Activated T-helper 1 cell treated with anti-CD3 and anti-CD28 coated beads, Interleukin-12 subunit alpha, Interleukin-12 subunit beta, Interleukin-2, Interleukin-4 antibody, amounts not matched to agents 30 ng/mL and 10 ng/mL and 1 ng/mL, durations not matched to agents 14 hours and 24 hours and 36 hours (primary cell): ENCODE data around the gene CNOT3. TPM values are rescaled to one million over a fixed set of nuclear protein-coding genes. Genes with fewer than 3 reads are reported as not detected.

Experiments used
- DNase-seq: peaks from one replicate; pipeline ENCODE4 v3.0.0; 2021; ENCODE audit warnings: low spot score
- H3K27ac Mint-ChIP-seq: one replicate; pipeline ENCODE4 v1.8.0; 2021; ENCODE audit warnings: mild to moderate bottlenecking, mixed read lengths
- H3K27me3 Mint-ChIP-seq: one replicate; pipeline ENCODE4 v1.8.0; 2022; ENCODE audit warnings: mild to moderate bottlenecking, moderate library complexity, mixed read lengths; ENCODE audit not compliant: insufficient read depth
- H3K36me3 Mint-ChIP-seq: one replicate; pipeline ENCODE4 v1.8.0; 2021; ENCODE audit warnings: low read depth, mixed read lengths
- H3K4me1 Mint-ChIP-seq: one replicate; pipeline ENCODE4 v1.8.0; 2021; ENCODE audit warnings: low read depth, mixed read lengths
- H3K4me3 Mint-ChIP-seq: one replicate; pipeline ENCODE4 v1.8.0; 2021; ENCODE audit warnings: mild to moderate bottlenecking, moderate library complexity, mixed read lengths
- H3K9me3 Mint-ChIP-seq: one replicate; pipeline ENCODE4 v1.8.0; 2021; ENCODE audit warnings: mixed read lengths
- intact Hi-C: fragments of 100-400 bp; cut with micrococcal nuclease; formaldehyde crosslinking; loops from one replicate; pipeline ENCODE4 v1.15.1; 2024
- total RNA-seq: library from RNA; stranded (reverse); gene quantifications from 2 replicates; pipeline ENCODE4 v1.2.3, GENCODE V29; 2022

The CNOT3 gene
- total RNA-seq, 1 donor from 2014 or later, result 73.2 TPM

DNA sequence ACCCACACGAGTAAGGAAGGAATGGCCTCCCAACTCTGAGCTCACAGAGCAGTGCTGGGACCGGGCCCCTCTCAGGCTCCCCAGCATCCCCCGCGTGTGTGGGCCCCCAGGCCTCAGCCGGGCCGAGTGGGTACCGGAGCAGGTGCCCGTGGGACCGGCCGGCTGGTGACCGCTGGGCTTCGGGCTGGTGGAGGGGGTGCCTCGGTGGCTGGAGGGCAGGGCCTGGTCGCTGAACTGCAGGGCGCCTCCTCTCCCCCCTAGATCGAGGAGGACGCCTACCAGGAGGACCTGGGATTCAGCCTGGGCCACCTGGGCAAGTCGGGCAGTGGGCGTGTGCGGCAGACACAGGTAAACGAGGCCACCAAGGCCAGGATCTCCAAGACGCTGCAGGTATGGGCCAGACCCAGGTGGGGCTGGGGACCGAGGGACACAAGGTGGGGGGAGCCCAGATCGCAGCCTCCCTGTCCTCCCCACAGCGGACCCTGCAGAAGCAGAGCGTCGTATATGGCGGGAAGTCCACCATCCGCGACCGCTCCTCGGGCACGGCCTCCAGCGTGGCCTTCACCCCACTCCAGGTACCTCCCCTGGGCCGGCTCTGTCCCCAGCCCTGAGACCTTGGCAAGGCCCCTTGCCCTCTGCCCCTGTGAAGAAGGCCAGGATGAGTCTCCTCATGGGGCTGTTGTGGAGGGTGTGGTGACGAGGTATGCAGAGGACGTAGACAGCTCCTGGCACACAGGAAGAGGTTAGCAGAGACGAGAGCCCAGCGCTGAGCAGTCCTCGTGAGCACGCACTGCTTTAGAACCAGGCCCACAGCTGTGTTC is 8.6 kb upstream of the CNOT3 start:
- DNase-seq, result no peak
- no peaks in the 10 kb centered on the region for H3K9me3 Mint-ChIP-seq
- peaks cover 9% of the 10 kb centered on the region for H3K36me3 Mint-ChIP-seq
- intact Hi-C loops, result no loop called here
- H3K27me3 Mint-ChIP-seq, result no peaks in the 10 kb centered on the region
- H3K4me3 Mint-ChIP-seq, result no peak overlapping the region
- no peaks in the 10 kb centered on the region for H3K4me1 Mint-ChIP-seq
- H3K27ac Mint-ChIP-seq, result no peak overlapping the region

DNA sequence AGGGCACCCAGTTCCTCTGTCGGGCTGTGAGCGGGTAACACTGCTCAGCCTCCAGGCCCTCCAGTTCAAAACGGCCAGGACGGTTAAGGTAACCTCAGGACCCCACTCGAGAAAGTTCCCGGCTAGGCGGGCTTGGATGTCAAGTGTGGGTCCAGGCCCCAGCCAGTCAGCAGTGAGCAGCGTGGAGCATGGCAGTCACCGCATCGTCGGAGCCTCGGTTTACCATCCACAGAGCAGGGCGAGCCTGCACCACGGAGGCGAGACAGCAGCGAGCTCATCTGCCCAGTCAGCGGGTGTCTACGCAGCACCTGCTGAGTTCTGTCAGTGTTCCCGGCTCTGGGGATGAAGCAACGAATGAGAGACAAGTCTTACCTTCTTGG is 8.0 kb upstream of the CNOT3 start:
- Mint-ChIP-seq H3K4me3 (no peak overlapping the region), H3K9me3 (no peaks in the 10 kb centered on the region)

DNA sequence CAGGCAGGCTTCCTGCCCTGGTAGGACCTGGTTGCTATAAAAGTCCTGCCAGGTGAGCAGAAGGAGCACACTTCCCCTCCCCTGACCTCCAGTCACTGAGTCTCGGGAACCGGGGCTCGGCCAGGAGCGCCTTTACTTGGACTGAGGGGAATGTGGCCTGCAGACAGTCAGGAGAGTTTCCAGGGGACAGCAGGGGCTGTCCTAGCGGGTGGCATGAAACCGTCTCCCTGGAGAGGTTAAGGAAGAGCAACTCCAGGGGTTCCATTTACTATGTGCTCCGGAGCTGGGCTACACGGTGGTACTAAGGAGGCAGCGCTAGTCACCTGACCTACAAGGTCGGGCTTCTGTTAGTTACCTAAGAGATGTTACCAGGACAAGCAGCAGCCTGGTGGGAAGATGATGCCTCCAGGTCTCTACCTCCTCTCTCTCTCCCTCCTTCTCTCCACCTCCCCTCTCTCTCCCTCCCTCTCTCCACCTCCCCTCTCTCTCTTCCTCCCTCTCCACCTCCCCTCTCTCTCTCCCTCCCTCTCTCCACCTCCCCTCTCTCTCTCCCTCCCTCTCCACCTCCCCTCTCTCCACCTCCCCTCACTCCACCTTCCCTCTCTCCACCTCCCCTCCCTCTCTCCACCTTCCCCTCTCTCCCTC is 4.1 kb upstream of the CNOT3 start:
- intact Hi-C loops, result loop anchor here (10.0 kb wide), 1 partner anchor 1521 kb away; the partner anchor contains the start of gene U2AF2
- Mint-ChIP-seq H3K27ac (no peak overlapping the region), H3K4me1 (peaks cover 13% of the 10 kb centered on the region), H3K9me3 (no peaks in the 10 kb centered on the region), H3K27me3 (no peaks in the 10 kb centered on the region), H3K4me3 (no peak overlapping the region), H3K36me3 (no peaks in the 10 kb centered on the region)
- DNase-seq, result no peak

More for the DNA sequence above, 8.0 kb upstream of the CNOT3 start:
- no peaks in the 10 kb centered on the region for H3K27me3 Mint-ChIP-seq
- no peaks in the 10 kb centered on the region for H3K4me1 Mint-ChIP-seq
- DNase-seq, result no peak
- H3K27ac Mint-ChIP-seq, result no peak overlapping the region
- peaks cover 9% of the 10 kb centered on the region for H3K36me3 Mint-ChIP-seq
- intact Hi-C loops, result no loop called here

DNA sequence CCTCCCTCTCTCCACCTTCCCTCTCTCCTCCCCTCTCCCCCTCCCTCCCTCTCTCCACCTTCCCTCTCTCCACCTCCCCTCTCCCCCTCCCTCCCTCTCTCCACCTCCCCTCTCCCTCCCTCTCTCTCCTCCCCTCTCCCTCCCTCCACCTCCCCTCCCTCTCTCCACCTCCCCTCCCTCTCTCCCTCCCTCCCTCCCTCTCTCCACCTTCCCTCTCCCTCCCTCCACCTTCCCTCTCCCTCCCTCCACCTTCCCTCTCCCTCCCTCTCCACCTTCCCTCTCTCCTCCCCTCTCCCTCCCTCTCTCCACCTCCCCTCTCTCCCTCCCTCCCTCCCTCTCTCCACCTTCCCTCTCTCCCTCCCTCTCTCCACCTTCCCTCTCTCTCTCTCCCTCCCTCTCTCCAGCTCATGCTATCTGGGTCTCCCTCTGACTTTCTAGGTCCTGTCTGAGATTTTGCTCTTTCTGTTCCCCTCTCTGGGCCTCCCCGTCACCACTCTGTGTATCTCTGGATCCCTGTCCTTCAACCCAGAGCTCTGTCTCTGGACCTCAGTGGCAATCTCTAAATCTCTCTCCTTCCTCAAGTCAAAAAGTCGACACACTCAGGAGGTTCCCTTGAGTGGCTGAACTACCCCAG is 3.5 kb upstream of the CNOT3 start:
- intact Hi-C loops, result loop anchor here (10.0 kb wide), 1 partner anchor 1521 kb away; the partner anchor contains the start of gene U2AF2
- Mint-ChIP-seq H3K36me3 (peaks cover 1% of the 10 kb centered on the region), H3K4me3 (no peak overlapping the region), H3K9me3 (no peaks in the 10 kb centered on the region), H3K27ac (no peak overlapping the region), H3K4me1 (peaks cover 19% of the 10 kb centered on the region), H3K27me3 (no peaks in the 10 kb centered on the region)
- no peak for DNase-seq

DNA sequence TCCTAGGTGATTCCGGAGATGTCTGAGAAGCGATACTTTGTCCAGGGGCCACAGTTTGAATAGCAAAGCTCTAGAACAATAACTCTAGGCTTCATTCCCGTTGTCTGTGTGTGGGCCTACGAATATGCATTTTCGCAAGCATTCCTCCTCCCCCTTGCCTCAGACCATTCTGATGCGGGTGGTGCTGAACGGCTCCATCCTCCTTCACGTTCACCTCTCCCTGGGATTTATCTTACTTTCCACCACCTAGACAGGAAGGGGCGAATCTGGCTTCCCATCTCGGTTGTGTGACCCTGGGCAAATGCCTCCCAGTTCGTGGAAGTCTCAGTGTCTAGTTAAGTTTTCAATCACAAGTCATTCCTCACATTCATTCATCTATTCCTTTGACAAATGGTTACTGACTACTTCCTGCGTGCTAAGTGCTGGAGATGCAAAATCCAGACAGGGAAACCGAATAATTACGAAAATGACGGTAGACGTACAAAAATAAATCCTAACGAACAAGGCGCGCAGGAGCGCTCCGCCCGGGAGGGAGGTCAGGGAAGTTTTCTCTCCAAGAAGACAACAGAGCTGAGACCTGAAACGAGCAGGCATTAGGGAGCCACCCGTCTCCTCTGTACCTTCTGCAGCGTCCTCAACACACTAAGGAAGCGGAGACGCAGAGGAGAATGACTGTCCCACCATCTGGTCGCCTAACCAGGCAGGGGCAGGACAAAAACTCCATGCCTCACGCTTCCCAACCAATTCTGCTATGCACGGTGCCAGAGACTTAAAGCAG is 1.3 kb upstream of the CNOT3 start:
- no peaks in the 10 kb centered on the region for H3K27me3 Mint-ChIP-seq
- peaks cover 6% of the 10 kb centered on the region for H3K36me3 Mint-ChIP-seq
- H3K4me3 Mint-ChIP-seq, result peak overlapping the region; percentile 88
- no peak for DNase-seq
- peak overlapping the region; percentile 78 for H3K27ac Mint-ChIP-seq
- H3K9me3 Mint-ChIP-seq, result no peaks in the 10 kb centered on the region
- intact Hi-C loops, result loop anchor here (2.0 to 10.0 kb wide), 3 partner anchors 705 to 1519 kb away; partner anchors contain the start of genes U2AF2 and ZNF761
- peaks cover 33% of the 10 kb centered on the region for H3K4me1 Mint-ChIP-seq

DNA sequence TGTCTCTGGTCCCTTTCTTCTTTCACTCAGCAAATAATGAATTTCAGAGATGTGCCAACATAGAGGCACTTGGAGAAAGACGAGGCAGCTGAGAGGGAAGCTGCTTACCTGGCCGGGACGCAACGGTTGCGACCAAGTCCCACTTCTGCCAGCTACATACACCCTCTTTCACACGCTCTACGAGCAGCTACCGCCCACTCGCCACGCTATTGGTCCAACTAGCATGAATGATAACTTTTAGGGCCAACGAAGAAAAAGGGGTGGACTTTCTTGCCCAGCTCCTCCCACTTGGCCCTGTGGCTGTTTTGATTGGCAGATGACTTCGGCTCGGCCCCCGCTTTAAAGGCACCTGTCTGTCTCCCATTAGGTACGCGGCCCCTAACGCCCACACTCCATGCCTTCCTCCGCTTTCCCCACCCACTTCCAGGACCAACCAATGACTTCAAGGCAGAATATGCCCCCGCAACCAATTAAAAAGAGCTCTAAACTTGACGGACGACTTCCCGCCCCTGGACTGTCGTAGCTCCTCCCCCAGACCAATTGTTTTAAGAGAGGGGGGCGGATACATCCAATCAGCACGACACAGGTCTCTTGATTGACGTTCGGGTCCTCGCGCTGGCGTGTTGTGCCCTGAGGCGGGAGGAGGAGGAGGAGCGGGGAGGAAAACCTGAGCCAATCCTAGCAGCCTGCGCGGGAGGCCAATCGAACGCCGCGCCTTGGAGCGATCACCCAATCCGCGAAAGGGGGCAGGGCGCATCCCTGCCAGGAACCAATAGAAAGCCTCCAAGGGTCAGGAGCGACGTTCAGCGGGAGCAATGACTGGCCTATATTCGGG is 481 bp upstream of the CNOT3 start:
- H3K9me3 Mint-ChIP-seq, result no peaks in the 10 kb centered on the region
- intact Hi-C loops, result loop anchor here (1.0 to 10.0 kb wide), 12 partner anchors 22 to 1518 kb away; partner anchors contain the start of genes LENG1, LENG8, LENG9 and MYADM
- H3K36me3 Mint-ChIP-seq, result peaks cover 10% of the 10 kb centered on the region
- H3K4me1 Mint-ChIP-seq, result peaks cover 40% of the 10 kb centered on the region
- H3K27me3 Mint-ChIP-seq, result no peaks in the 10 kb centered on the region
- DNase-seq, result peak; percentile 99
- H3K4me3 Mint-ChIP-seq, result peak overlapping the region; percentile 88
- H3K27ac Mint-ChIP-seq, result peak overlapping the region; percentile 78

DNA sequence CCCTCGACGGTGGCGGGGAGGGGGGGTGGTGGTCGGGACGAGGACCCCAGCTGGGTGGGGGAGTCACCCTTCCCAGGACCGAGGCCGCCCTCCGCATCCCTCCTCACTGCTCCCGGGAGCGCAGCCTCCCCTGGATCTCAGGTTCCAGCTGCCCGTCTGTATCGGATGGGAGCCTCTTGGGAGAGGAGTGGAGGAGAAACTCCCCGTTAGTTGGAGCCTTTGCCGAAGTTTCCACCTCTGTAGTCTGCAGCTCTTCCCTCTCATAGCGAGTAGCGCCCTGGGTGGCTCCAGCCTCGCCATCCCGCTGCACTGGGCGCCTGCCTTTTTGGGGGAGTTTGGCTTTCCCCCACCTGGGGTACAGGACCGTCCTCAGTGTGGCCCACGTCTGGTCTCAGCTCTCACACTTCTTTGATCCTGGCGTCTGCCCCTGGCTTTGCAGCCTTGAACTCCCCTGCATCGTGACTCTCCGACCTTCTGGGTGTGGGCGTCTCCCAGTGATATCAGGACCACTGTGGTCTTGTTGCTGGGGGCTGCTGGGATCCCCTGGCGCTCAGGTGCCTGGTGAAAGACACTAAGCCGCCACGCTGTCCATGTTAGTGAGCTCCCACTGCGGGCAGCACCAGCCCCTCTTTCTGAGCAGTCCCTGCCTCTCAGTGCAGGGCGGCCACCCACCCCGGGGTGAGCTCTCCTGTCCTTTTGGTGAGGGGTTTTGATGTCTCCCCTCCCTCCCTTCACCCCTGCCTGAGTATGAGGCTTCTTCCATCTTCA is 1.1 kb downstream of the CNOT3 start:
- peaks cover 42% of the 10 kb centered on the region for H3K4me1 Mint-ChIP-seq
- intact Hi-C loops, result loop anchor here (10.0 kb wide), 1 partner anchor 1516 kb away; the partner anchor contains the start of gene U2AF2
- H3K4me3 Mint-ChIP-seq, result peak overlapping the region; percentile 93
- H3K36me3 Mint-ChIP-seq, result peaks cover 20% of the 10 kb centered on the region
- no peak for DNase-seq
- H3K27ac Mint-ChIP-seq, result peak overlapping the region; percentile 92
- H3K9me3 Mint-ChIP-seq, result no peaks in the 10 kb centered on the region
- no peaks in the 10 kb centered on the region for H3K27me3 Mint-ChIP-seq

DNA sequence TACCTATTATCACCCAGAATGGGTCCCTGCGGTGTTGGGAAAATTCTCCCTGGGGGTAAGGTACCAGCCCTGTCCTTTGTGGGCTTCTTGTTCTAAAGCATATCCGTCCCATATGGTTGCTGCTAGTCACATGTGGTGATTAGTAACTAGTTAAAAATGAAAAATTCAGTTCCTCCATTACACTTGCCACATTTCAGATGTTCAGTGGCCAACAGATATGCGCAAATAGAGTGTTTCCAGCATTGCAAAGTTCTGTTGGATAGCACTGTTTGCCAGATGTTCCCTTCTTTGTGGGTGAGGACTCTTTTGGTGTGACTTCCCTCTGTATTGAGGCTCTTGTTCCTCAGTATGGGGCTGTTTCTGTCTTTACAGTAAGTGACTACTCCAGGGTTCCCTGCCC is 3.8 kb downstream of the CNOT3 start:
- no peak for DNase-seq
- intact Hi-C loops, result no loop called here
- Mint-ChIP-seq H3K4me3 (no peak overlapping the region), H3K9me3 (no peaks in the 10 kb centered on the region), H3K36me3 (peaks cover 36% of the 10 kb centered on the region), H3K4me1 (peaks cover 35% of the 10 kb centered on the region), H3K27ac (no peak overlapping the region), H3K27me3 (no peaks in the 10 kb centered on the region)

DNA sequence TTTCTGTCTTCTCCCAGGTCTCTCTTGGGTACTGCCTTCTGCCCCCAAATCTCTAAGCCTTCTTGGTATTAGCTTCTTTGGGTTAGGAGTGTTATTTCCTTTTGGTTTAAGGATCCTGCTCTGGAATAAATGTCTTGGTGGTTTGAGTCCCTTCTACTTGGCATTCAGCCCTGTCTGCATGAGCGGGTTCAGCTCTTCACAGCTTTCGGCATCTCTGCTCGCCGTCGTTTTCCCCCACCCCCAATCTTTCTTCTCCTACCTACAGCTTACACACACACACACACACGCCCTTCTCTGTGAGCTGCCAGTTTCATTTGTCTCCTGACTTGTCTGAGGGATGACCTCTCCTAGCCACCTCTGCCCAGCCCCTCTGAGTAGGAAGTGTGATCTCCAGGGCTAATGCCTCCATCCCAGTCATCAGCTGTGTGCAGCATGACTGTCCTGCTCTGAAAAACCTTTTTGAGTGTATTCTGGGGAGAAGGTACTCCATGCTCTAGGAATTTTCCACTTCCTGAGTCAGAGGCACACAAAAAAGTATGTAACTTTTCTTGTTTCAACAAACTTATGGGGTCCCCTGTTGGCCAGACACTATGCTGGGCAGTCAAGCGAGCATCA is 4.7 kb downstream of the CNOT3 start:
- peaks cover 45% of the 10 kb centered on the region for H3K36me3 Mint-ChIP-seq
- H3K9me3 Mint-ChIP-seq, result no peaks in the 10 kb centered on the region
- intact Hi-C loops, result no loop called here
- DNase-seq, result no peak
- H3K27me3 Mint-ChIP-seq, result no peaks in the 10 kb centered on the region
- H3K4me1 Mint-ChIP-seq, result peaks cover 28% of the 10 kb centered on the region
- H3K4me3 Mint-ChIP-seq, result no peak overlapping the region
- peak overlapping the region; percentile 9 for H3K27ac Mint-ChIP-seq

DNA sequence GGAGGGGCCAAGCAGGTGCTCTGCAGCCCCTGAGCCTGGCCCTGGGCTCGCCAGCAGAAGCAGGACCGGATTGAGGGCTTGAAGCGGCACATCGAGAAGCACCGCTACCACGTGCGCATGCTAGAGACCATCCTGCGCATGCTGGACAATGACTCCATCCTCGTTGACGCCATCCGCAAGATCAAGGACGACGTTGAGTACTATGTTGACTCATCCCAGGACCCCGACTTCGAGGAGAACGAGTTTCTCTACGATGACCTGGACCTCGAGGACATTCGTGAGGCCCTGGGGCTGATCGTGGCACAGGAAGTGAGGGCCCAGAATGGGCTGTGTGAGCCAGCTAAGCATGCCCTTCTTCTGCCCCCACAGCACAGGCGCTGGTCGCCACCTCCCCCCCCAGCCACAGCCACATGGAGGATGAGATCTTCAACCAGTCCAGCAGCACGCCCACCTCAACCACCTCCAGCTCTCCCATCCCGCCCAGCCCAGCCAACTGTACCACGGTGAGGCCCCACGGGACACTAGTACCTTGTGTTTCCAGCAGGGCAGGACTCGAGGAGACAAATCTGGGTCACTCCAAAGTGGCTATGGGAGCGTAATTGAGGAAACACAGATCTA is 8.1 kb downstream of the CNOT3 start:
- no peaks in the 10 kb centered on the region for H3K9me3 Mint-ChIP-seq
- H3K27me3 Mint-ChIP-seq, result no peaks in the 10 kb centered on the region

DNA sequence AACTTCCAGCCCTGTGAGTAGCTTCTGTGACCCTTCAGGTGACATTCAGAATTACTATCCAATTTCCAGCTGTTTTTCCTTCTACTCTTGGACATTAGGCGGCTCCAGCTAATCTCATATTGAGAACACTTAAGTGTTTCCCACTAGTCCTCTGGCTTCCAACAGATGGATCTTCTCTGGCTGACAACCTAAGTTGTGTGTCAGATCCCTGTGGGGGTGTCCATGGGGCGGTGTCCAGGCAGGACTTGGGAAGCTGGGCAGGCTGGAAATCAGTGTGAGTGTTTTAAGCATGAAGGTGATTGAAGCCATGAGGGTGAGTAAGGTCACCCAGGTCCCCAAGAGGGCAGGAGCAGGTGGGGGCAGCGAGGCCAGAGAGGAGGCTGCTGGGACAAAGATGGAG is 10.1 kb downstream of the CNOT3 start:
- no peaks in the 10 kb centered on the region for H3K9me3 Mint-ChIP-seq
- DNase-seq, result no peak
- intact Hi-C loops, result no loop called here
- no peak overlapping the region for H3K4me3 Mint-ChIP-seq
- H3K4me1 Mint-ChIP-seq, result no peaks in the 10 kb centered on the region
- H3K27me3 Mint-ChIP-seq, result no peaks in the 10 kb centered on the region
- H3K36me3 Mint-ChIP-seq, result peaks cover 60% of the 10 kb centered on the region
- no peak overlapping the region for H3K27ac Mint-ChIP-seq

More for the DNA sequence above, 8.1 kb downstream of the CNOT3 start:
- intact Hi-C loops, result no loop called here
- H3K36me3 Mint-ChIP-seq, result peaks cover 58% of the 10 kb centered on the region
- no peak overlapping the region for H3K4me3 Mint-ChIP-seq
- DNase-seq, result no peak
- no peak overlapping the region for H3K27ac Mint-ChIP-seq
- peaks cover 11% of the 10 kb centered on the region for H3K4me1 Mint-ChIP-seq
